Panc1 (cell line): Measurements from ENCODE around the gene TMEM30B.

Experiments used
- CTCF ChIP-seq: fragments of 450-650 bp; IDR thresholded peaks from 2 replicates; pipeline ENCODE4 v1.5.1; 2017; ENCODE audit warnings: mild to moderate bottlenecking
- REST ChIP-seq, 2 experiments: IDR thresholded peaks; 2 replicates each; pipeline ENCODE4 v1.6.1; 2011 to 2012; ENCODE audit warnings: low read depth in 2 of 2, control low read depth in 1 of 2, low read length in 1 of 2, mild to moderate bottlenecking in 1 of 2, moderate library complexity in 1 of 2; ENCODE audit not compliant: insufficient read depth in 1 of 2
- SIN3A ChIP-seq: IDR thresholded peaks from 2 replicates; pipeline ENCODE4 v1.6.1; 2012; ENCODE audit warnings: low read depth, mild to moderate bottlenecking, low read length, moderate library complexity, borderline replicate concordance; ENCODE audit not compliant: insufficient read depth
- TCF7L2 ChIP-seq: IDR thresholded peaks from 2 replicates; pipeline ENCODE4 v1.6.1; 2011; ENCODE audit warnings: mild to moderate bottlenecking, low read depth, low read length, inconsistent platforms

GRCh38 chr14:61323970-61324369, 42.8 kb upstream of the TMEM30B start:
- TF ChIP-seq SIN3A (no peak), TCF7L2 (no peak), REST (IDR thresholded peaks at IDR 0.05; ENCODE audit: insufficient read depth in 1 of 2, low read depth in 2 of 2, low read length in 1 of 2) (no peak), CTCF (no peak)
